Thyroid gland (tissue), 4 donors: Measurements from ENCODE around the gene ANXA3. TPM values are rescaled to one million over a fixed set of nuclear protein-coding genes. Genes with fewer than 3 reads are reported as not detected.

Source experiments
- DNase-seq, 2 donors: peaks; one replicate each; pipeline ENCODE4 v3.0.0-alpha.2; 2019
- H3K27ac ChIP-seq, 3 donors: fragments of 200-600 bp; sonication (generic); 1 replicate in 2 of 3; 2 replicates in 1 of 3; pipeline ENCODE4 v1.5.1; 2016 to 2019; ENCODE audit warnings: mild to moderate bottlenecking in 1 of 3, moderate library complexity in 1 of 3
- H3K27me3 ChIP-seq: fragments of 200-600 bp; sonication (generic); one replicate; pipeline ENCODE4 v1.5.1; 2019
- H3K36me3 ChIP-seq, 2 donors: fragments of 200-600 bp; sonication (generic); one replicate each; pipeline ENCODE4 v1.5.1; 2016 to 2019
- H3K4me1 ChIP-seq, 2 donors: fragments of 200-600 bp; sonication (generic); one replicate each; pipeline ENCODE4 v1.5.1; 2017 to 2019
- H3K4me3 ChIP-seq, 3 donors: fragments of 200-600 bp; sonication (generic); replicated peaks in 1 of 3; 1 replicate in 2 of 3; 2 replicates in 1 of 3; pipeline ENCODE4 v1.5.1; 2016; ENCODE audit warnings: mild to moderate bottlenecking in 1 of 3
- H3K9me3 ChIP-seq: fragments of 200-600 bp; sonication (generic); one replicate; pipeline ENCODE4 v1.5.1; 2017
- CTCF ChIP-seq, 6 experiments: fragments of 200-600 bp in 3 of 6; fragments of 450-650 bp in 3 of 6; sonication (generic) in 3 of 6; IDR thresholded peaks; one replicate each; pipeline ENCODE4 v1.5.1; 2016 to 2019; ENCODE audit warnings: antibody characterized with exemption in 6 of 6, mild to moderate bottlenecking in 2 of 6, inconsistent platforms in 1 of 6, moderate library complexity in 1 of 6
- POLR2A ChIP-seq, 2 donors: fragments of 450-650 bp; IDR thresholded peaks; one replicate each; pipeline ENCODE4 v1.6.1; 2017; ENCODE audit warnings: antibody characterized with exemption in 2 of 2, mild to moderate bottlenecking in 2 of 2, moderate library complexity in 1 of 2
- WGBS, 2 donors: methylation state at CpG; one replicate each; pipeline ENCODE4 v1.1.5; 2017; 5-methylcytosine and 5-hydroxymethylcytosine counted together
- intact Hi-C: fragments of 100-400 bp; cut with DNase I; formaldehyde crosslinking; loops from one replicate; pipeline ENCODE4 v1.15.1; 2023
- total RNA-seq, 4 donors: library from RNA; depleted of rRNA; stranded (reverse); fragments of >200 nt; gene quantifications; one replicate each; pipeline ENCODE4 v1.2.3, GENCODE V29; 2016

Gene ANXA3
- total RNA-seq, 4 donors from 2014 or later, result 98.7 to 213 (median 156) TPM

GRCh38 chr4:78553529-78554060, 2.0 kb downstream of the ANXA3 start:
- Histone ChIP-seq H3K27me3 (no peaks in the 10 kb centered on the region), H3K27ac (peak overlapping the region; percentile 99 to 100 (median 100)), H3K4me3 (no peak overlapping the region), H3K36me3 (no peaks in the 10 kb centered on the region), H3K9me3 (no peaks in the 10 kb centered on the region), H3K4me1 (peaks cover 12 to 23% of the 10 kb centered on the region in 2 donors)
- TF ChIP-seq CTCF (IDR thresholded peaks at IDR 0.05), result no peak
- TF ChIP-seq POLR2A (IDR thresholded peaks at IDR 0.05), result peak in 1 of 2 donors; percentile 20
- DNase-seq, result no peak
- intact Hi-C loops, result no loop called here

GRCh38 chr4:78556665-78557064, 5.1 kb downstream of the ANXA3 start:
- H3K9me3 ChIP-seq, result no peaks in the 10 kb centered on the region
- 90 to 93% methylated on average over 4 of the region's 4 CpGs for whole genome bisulfite sequencing, 2 donors
- no peaks in the 10 kb centered on the region for H3K27me3 ChIP-seq
- peaks cover 29 to 35% of the 10 kb centered on the region in 2 donors for H3K4me1 ChIP-seq
- DNase-seq, result no peak
- H3K4me3 ChIP-seq, result no peak overlapping the region
- intact Hi-C loops, result no loop called here
- H3K27ac ChIP-seq, result peak overlapping the region in 2 of 3 donors; percentile 77 to 88
- TF ChIP-seq CTCF (IDR thresholded peaks at IDR 0.05), result no peak
- H3K36me3 ChIP-seq, result no peaks in the 10 kb centered on the region

GRCh38 chr4:78557841-78558240, 6.3 kb downstream of the ANXA3 start:
- intact Hi-C loops, result no loop called here
- H3K36me3 ChIP-seq, result no peaks in the 10 kb centered on the region
- no peaks in the 10 kb centered on the region for H3K27me3 ChIP-seq
- H3K4me1 ChIP-seq, result peaks cover 38 to 43% of the 10 kb centered on the region in 2 donors
- TF ChIP-seq POLR2A (IDR thresholded peaks at IDR 0.05), result no peak
- TF ChIP-seq CTCF (IDR thresholded peaks at IDR 0.05), result no peak
- no peak for DNase-seq
- H3K4me3 ChIP-seq, result no peak overlapping the region
- peak overlapping the region; percentile 23 to 88 (median 77) for H3K27ac ChIP-seq
- WGBS, 2 donors, result 79 to 93% methylated on average over 2 of the region's 2 CpGs
- no peaks in the 10 kb centered on the region for H3K9me3 ChIP-seq

GRCh38 chr4:78558410-78558809, 6.8 kb downstream of the ANXA3 start:
- no peak for DNase-seq
- WGBS, 2 donors, result 97 to 98% methylated on average over 1 of the region's 1 CpG
- Histone ChIP-seq H3K27ac (peak overlapping the region in 2 of 3 donors; percentile 77 to 88), H3K36me3 (no peaks in the 10 kb centered on the region), H3K4me3 (no peak overlapping the region), H3K9me3 (no peaks in the 10 kb centered on the region), H3K4me1 (peaks cover 34 to 40% of the 10 kb centered on the region in 2 donors), H3K27me3 (no peaks in the 10 kb centered on the region)
- intact Hi-C loops, result no loop called here
- TF ChIP-seq POLR2A (IDR thresholded peaks at IDR 0.05), result no peak
- TF ChIP-seq CTCF (IDR thresholded peaks at IDR 0.05), result no peak

GRCh38 chr4:78560296-78560963, 8.9 kb downstream of the ANXA3 start:
- intact Hi-C loops, result no loop called here
- peak overlapping the region; percentile 77 to 88 (median 79) for H3K27ac ChIP-seq
- no peaks in the 10 kb centered on the region for H3K36me3 ChIP-seq
- WGBS, 2 donors, result 96 to 97% methylated on average over 2 of the region's 2 CpGs
- no peaks in the 10 kb centered on the region for H3K27me3 ChIP-seq
- H3K9me3 ChIP-seq, result no peaks in the 10 kb centered on the region
- no peak for DNase-seq
- TF ChIP-seq CTCF (IDR thresholded peaks at IDR 0.05), result no peak
- no peak for TF ChIP-seq POLR2A (IDR thresholded peaks at IDR 0.05)
- peaks cover 33 to 53% of the 10 kb centered on the region in 2 donors for H3K4me1 ChIP-seq
- no peak overlapping the region for H3K4me3 ChIP-seq
